ENCODE data around the gene GLI1. TPM values are rescaled to one million over a fixed set of nuclear protein-coding genes. Genes with fewer than 3 reads are reported as not detected.
A peak's percentile ranks its signal among the peaks of the same experiment; 100 is the strongest.

Gene GLI1
- polyA plus RNA-seq, 1 of the 3 experiments (the other 2 are of a cell fraction) = 0.90 TPM

GRCh38 chr12:57416039-57416996 is 43.3 kb upstream of the GLI1 start:
- TF ChIP-seq POLR2AphosphoS5 (IDR thresholded peaks at IDR 0.05; ENCODE audit: low read depth, low read length) (no peak), FOSL2 (IDR thresholded peaks at IDR 0.05; ENCODE audit: borderline replicate concordance, low read depth) (peak; percentile 47; the same call in 1 of the 2 replicates)
- H2AFZ ChIP-seq (ENCODE audit: low read depth) = no peak overlapping the region
- no peak overlapping the region for H3K4me3 ChIP-seq (ENCODE audit: low read depth in 2 of 2, low read length in 1 of 2)
- H3K9ac ChIP-seq = no peak overlapping the region
- no peak overlapping the region for H3K27ac ChIP-seq (ENCODE audit: low read depth in 2 of 2, low read length in 1 of 2)
- H3K9me3 ChIP-seq = no peaks in the 10 kb centered on the region
- ChIA-PET CTCF (interaction anchor here (1.3 kb wide), 1 partner anchor 14 kb away, joined by 3 read pairs; no protein-coding TSS in a partner anchor), POLR2A (no interaction called here)
- no peak for DNase-seq
- H3K4me2 ChIP-seq = no peak overlapping the region
- no peaks in the 10 kb centered on the region; a peak in 1 of 4 replicates for H3K4me1 ChIP-seq (ENCODE audit: control insufficient read depth in 1 of 2, insufficient read depth in 2 of 2, low read depth in 1 of 2, low read length in 1 of 2)
- no peaks in the 10 kb centered on the region for H3K27me3 ChIP-seq (ENCODE audit: insufficient read depth)
- H3K36me3 ChIP-seq (replicated peaks in 1 of 2; ENCODE audit: control insufficient read depth in 1 of 2, insufficient read depth in 2 of 2, low read length in 1 of 2) = no peaks in the 10 kb centered on the region
- WGBS (ENCODE audit: low lambda C conversion rate) = 93% methylated on average over 8 of the region's 8 CpGs
- H3K9me2 ChIP-seq = no peaks in the 10 kb centered on the region
- H3K79me2 ChIP-seq (ENCODE audit: insufficient read depth) = peaks cover 63% of the 10 kb centered on the region
- peaks cover 16% of the 10 kb centered on the region for H3F3A ChIP-seq (replicated peaks; ENCODE audit: insufficient read depth)
- 0 out of 2 replicates have a peak, but pooled peaks cover 6% of the 10 kb centered on the region for H4K20me1 ChIP-seq (ENCODE audit: insufficient read depth)

GRCh38 chr12:57418255-57418654 is 41.3 kb upstream of the GLI1 start:
- Histone ChIP-seq H3K9me3 (no peaks in the 10 kb centered on the region), H3K4me2 (no peak overlapping the region), H3K27me3 (ENCODE audit: insufficient read depth) (no peaks in the 10 kb centered on the region), H4K20me1 (ENCODE audit: insufficient read depth) (0 out of 2 replicates have a peak, but pooled peaks cover 6% of the 10 kb centered on the region), H3K36me3 (replicated peaks in 1 of 2; ENCODE audit: control insufficient read depth in 1 of 2, insufficient read depth in 2 of 2, low read length in 1 of 2) (no peaks in the 10 kb centered on the region), H3K79me2 (ENCODE audit: insufficient read depth) (peaks cover 80% of the 10 kb centered on the region), H3K27ac (ENCODE audit: low read depth in 2 of 2, low read length in 1 of 2) (no peak overlapping the region), H2AFZ (ENCODE audit: low read depth) (no peak overlapping the region), H3K4me3 (ENCODE audit: low read depth in 2 of 2, low read length in 1 of 2) (no peak overlapping the region), H3K4me1 (ENCODE audit: control insufficient read depth in 1 of 2, insufficient read depth in 2 of 2, low read depth in 1 of 2, low read length in 1 of 2) (no peaks in the 10 kb centered on the region; a peak in 1 of 4 replicates), H3K9me2 (no peaks in the 10 kb centered on the region), H3K9ac (no peak overlapping the region), H3F3A (replicated peaks; ENCODE audit: insufficient read depth) (peaks cover 16% of the 10 kb centered on the region)
- POLR2A ChIA-PET = interaction anchor here (1.1 kb wide), 1 partner anchor 12 kb away, joined by 4 read pairs; no protein-coding TSS in a partner anchor
- DNase-seq = no peak
- 97% methylated on average over 9 of the region's 9 CpGs for WGBS (ENCODE audit: low lambda C conversion rate)
- no peak for TF ChIP-seq RXRA (IDR thresholded peaks at IDR 0.05; ENCODE audit: borderline replicate concordance, low read depth)
- TF ChIP-seq GATA2 (CRISPR knock-in tag; IDR thresholded peaks at IDR 0.05) = no peak
- TF ChIP-seq RAD21 (IDR thresholded peaks at IDR 0.05; ENCODE audit: low read length) = no peak
- TF ChIP-seq, protein P1, sequence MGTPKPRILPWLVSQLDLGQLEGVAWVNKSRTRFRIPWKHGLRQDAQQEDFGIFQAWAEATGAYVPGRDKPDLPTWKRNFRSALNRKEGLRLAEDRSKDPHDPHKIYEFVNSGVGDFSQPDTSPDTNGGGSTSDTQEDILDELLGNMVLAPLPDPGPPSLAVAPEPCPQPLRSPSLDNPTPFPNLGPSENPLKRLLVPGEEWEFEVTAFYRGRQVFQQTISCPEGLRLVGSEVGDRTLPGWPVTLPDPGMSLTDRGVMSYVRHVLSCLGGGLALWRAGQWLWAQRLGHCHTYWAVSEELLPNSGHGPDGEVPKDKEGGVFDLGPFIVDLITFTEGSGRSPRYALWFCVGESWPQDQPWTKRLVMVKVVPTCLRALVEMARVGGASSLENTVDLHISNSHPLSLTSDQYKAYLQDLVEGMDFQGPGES (IDR thresholded peaks at IDR 0.05; ENCODE audit: low read depth, low read length) = no peak
- TF ChIP-seq RFX5 (IDR thresholded peaks at IDR 0.05; ENCODE audit: low read length) = no peak
- TF ChIP-seq TEAD4 (IDR thresholded peaks at IDR 0.05; ENCODE audit: borderline replicate concordance, insufficient read depth) = no peak
- no peak for TF ChIP-seq MXI1 (IDR thresholded peaks at IDR 0.05; ENCODE audit: low read depth, low read length)
- TF ChIP-seq YY1 (IDR thresholded peaks at IDR 0.05; ENCODE audit: low read depth) = no peak
- TF ChIP-seq GABPA (IDR thresholded peaks at IDR 0.05; ENCODE audit: low read depth) = no peak
- no peak for TF ChIP-seq MAX (IDR thresholded peaks at IDR 0.05; ENCODE audit: low read depth)
- no peak for TF ChIP-seq TCF12 (IDR thresholded peaks at IDR 0.05)
- no peak for TF ChIP-seq JUND (IDR thresholded peaks at IDR 0.05)
- TF ChIP-seq SMC3 (IDR thresholded peaks at IDR 0.05; ENCODE audit: low read depth, low read length) = no peak
- TF ChIP-seq USF1 (IDR thresholded peaks at IDR 0.05; ENCODE audit: borderline replicate concordance, low read depth) = no peak
- no peak for TF ChIP-seq SIN3A (IDR thresholded peaks at IDR 0.05; ENCODE audit: borderline replicate concordance, low read depth, low read length)
- CTCF ChIA-PET = interaction anchor here (0.8 to 2.0 kb wide), 6 partner anchors 35 to 235 kb away, joined by 3 to 5 read pairs (median 4); partner anchors contain the start of genes GLI1 and INHBE

Measured in SK-N-SH (cell line).